Tibial nerve (tissue), 4 donors: Measurements from ENCODE around the gene PLEKHA6. TPM values are rescaled to one million over a fixed set of nuclear protein-coding genes. Genes with fewer than 3 reads are reported as not detected.

Source experiments
- DNase-seq, 2 donors: peaks; one replicate each; pipeline ENCODE4 v3.0.0-alpha.2; 2019; ENCODE audit warnings: low spot score in 2 of 2
- H3K27ac ChIP-seq, 4 donors: fragments of 200-600 bp; sonication (generic) in 3 of 4; one replicate each; pipeline ENCODE4 v1.5.1; 2017 to 2019; ENCODE audit warnings: mild to moderate bottlenecking in 1 of 4
- H3K27me3 ChIP-seq, 2 donors: fragments of 200-600 bp; sonication (generic) in 1 of 2; one replicate each; pipeline versions ENCODE4 v1.5.1 to v1.6.0; 2017 to 2019
- H3K36me3 ChIP-seq, 3 donors: fragments of 200-600 bp; sonication (generic); one replicate each; pipeline ENCODE4 v1.5.1; 2018 to 2019
- H3K4me1 ChIP-seq, 4 donors: fragments of 200-600 bp; sonication (generic) in 3 of 4; one replicate each; pipeline ENCODE4 v1.5.1; 2017 to 2019
- H3K4me3 ChIP-seq, 4 donors: fragments of 200-600 bp; sonication (generic) in 3 of 4; one replicate each; pipeline ENCODE4 v1.5.1; 2017 to 2019; ENCODE audit warnings: mild to moderate bottlenecking in 1 of 4, moderate library complexity in 1 of 4
- H3K9me3 ChIP-seq, 4 donors: fragments of 200-600 bp; sonication (generic) in 3 of 4; one replicate each; pipeline ENCODE4 v1.5.1; 2017 to 2019
- CTCF ChIP-seq, 5 experiments: fragments of 200-600 bp in 3 of 5; fragments of 450-650 bp in 2 of 5; sonication (generic) in 3 of 5; IDR thresholded peaks; one replicate each; pipeline ENCODE4 v1.5.1; 2016 to 2019; ENCODE audit warnings: antibody characterized with exemption in 5 of 5, mild to moderate bottlenecking in 3 of 5, moderate library complexity in 2 of 5
- EP300 ChIP-seq, 2 donors: sonication (generic); formaldehyde crosslinking; IDR thresholded peaks; one replicate each; pipeline ENCODE4 v1.6.1; 2017; ENCODE audit warnings: antibody characterized with exemption in 2 of 2, mild to moderate bottlenecking in 1 of 2
- POLR2A ChIP-seq, 2 donors: fragments of 450-650 bp; IDR thresholded peaks; one replicate each; pipeline ENCODE4 v1.6.1; 2017; ENCODE audit warnings: antibody characterized with exemption in 2 of 2, mild to moderate bottlenecking in 2 of 2, moderate library complexity in 2 of 2
- WGBS, 2 donors: methylation state at CpG; one replicate each; pipeline ENCODE4 v1.1.5; 2018; 5-methylcytosine and 5-hydroxymethylcytosine counted together
- total RNA-seq, 4 donors: library from RNA; depleted of rRNA; stranded (reverse); fragments of >200 nt; gene quantifications; one replicate each; pipeline ENCODE4 v1.1.0, GENCODE V29; 2016

PLEKHA6 gene
- total RNA-seq, 4 donors from 2014 or later: 6.6 to 13.9 (median 12.1) TPM

- Histone ChIP-seq H3K36me3 (no peaks in the 10 kb centered on the region), H3K4me1 (peaks cover 0 to 51% (median 5%) of the 10 kb centered on the region in 4 donors), H3K27me3 (peaks cover 0 to 5% of the 10 kb centered on the region in 2 donors), H3K9me3 (no peaks in the 10 kb centered on the region), H3K4me3 (no peak overlapping the region), H3K27ac (peak overlapping the region in 1 of 4 donors; percentile 51)
- WGBS, 2 donors: 79 to 92% methylated on average over 5 of the region's 5 CpGs
- TF ChIP-seq CTCF (IDR thresholded peaks at IDR 0.05) (no peak), EP300 (IDR thresholded peaks at IDR 0.05) (no peak), POLR2A (IDR thresholded peaks at IDR 0.05) (no peak)
- no peak for DNase-seq
These were observed 73.4 kb downstream of the PLEKHA6 start for GRCh38 chr1:204286315-204286714.

GRCh38 chr1:204285436-204286305, 74.1 kb downstream of the PLEKHA6 start:
- H3K36me3 ChIP-seq: no peaks in the 10 kb centered on the region
- no peak for TF ChIP-seq CTCF (IDR thresholded peaks at IDR 0.05)
- peak overlapping the region in 1 of 4 donors; percentile 11 for H3K27ac ChIP-seq
- DNase-seq: no peak
- peaks cover 0 to 51% (median 5%) of the 10 kb centered on the region in 4 donors for H3K4me1 ChIP-seq
- H3K4me3 ChIP-seq: no peak overlapping the region
- no peaks in the 10 kb centered on the region for H3K9me3 ChIP-seq
- H3K27me3 ChIP-seq: peaks cover 0 to 5% of the 10 kb centered on the region in 2 donors
- 65 to 74% methylated on average over 13 of the region's 13 CpGs for WGBS, 2 donors

- H3K36me3 ChIP-seq: no peaks in the 10 kb centered on the region
- no peaks in the 10 kb centered on the region for H3K9me3 ChIP-seq
- H3K4me3 ChIP-seq: no peak overlapping the region
- 81% methylated on average over 2 of the region's 2 CpGs for WGBS, 2 donors
- TF ChIP-seq EP300 (IDR thresholded peaks at IDR 0.05) (no peak), POLR2A (IDR thresholded peaks at IDR 0.05) (no peak), CTCF (IDR thresholded peaks at IDR 0.05) (no peak)
- H3K4me1 ChIP-seq: peaks cover 0 to 55% (median 5%) of the 10 kb centered on the region in 4 donors
- no peak overlapping the region for H3K27ac ChIP-seq
- peaks cover 0 to 5% of the 10 kb centered on the region in 2 donors for H3K27me3 ChIP-seq
- DNase-seq: no peak
These were observed 74.8 kb downstream of the PLEKHA6 start for GRCh38 chr1:204284929-204285328.

GRCh38 chr1:204283711-204284651, 75.7 kb downstream of the PLEKHA6 start:
- H3K4me1 ChIP-seq: peaks cover 0 to 54% (median 5%) of the 10 kb centered on the region in 4 donors
- H3K36me3 ChIP-seq: no peaks in the 10 kb centered on the region
- no peak for TF ChIP-seq EP300 (IDR thresholded peaks at IDR 0.05)
- no peak for TF ChIP-seq CTCF (IDR thresholded peaks at IDR 0.05)
- no peak for TF ChIP-seq POLR2A (IDR thresholded peaks at IDR 0.05)
- H3K27ac ChIP-seq: no peak overlapping the region
- no peaks in the 10 kb centered on the region for H3K9me3 ChIP-seq
- H3K4me3 ChIP-seq: no peak overlapping the region
- H3K27me3 ChIP-seq: no peaks in the 10 kb centered on the region
- WGBS, 2 donors: 63 to 70% methylated on average over 9 of the region's 9 CpGs
- DNase-seq: no peak
